Prostate gland (tissue), 2 donors: ENCODE results near the gene ITGAL. TPM values are rescaled to one million over a fixed set of nuclear protein-coding genes. Genes with fewer than 3 reads are reported as not detected.
A peak's percentile ranks its signal among the peaks of the same experiment; 100 is the strongest.
"Not testable (repeated sequence)": the region's sequence is repeated elsewhere in the genome, so short reads cannot be mapped to it uniquely, and the experiment has no call there.

ENCODE experiments used
- DNase-seq: peaks from one replicate; pipeline ENCODE4 v3.0.0-alpha.2; 2019; ENCODE audit warnings: low spot score
- H3K27ac ChIP-seq, 2 donors: fragments of 200-600 bp; sonication (generic); 2 replicates each; pipeline ENCODE4 v1.5.1; 2017 to 2019
- H3K27me3 ChIP-seq: fragments of 200-600 bp; sonication (generic); replicated peaks from 2 replicates; pipeline ENCODE4 v1.5.1; 2019; ENCODE audit not compliant: insufficient read depth
- H3K36me3 ChIP-seq, 2 donors: fragments of 200-600 bp; sonication (generic); 1 replicate in 1 of 2; 2 replicates in 1 of 2; pipeline versions ENCODE4 v1.5.1 to v1.8.1; 2017 to 2019
- H3K4me1 ChIP-seq: fragments of 200-600 bp; sonication (generic); replicated peaks from 2 replicates; pipeline ENCODE4 v1.5.1; 2019
- H3K4me3 ChIP-seq, 2 donors: fragments of 200-600 bp; sonication (generic); 2 replicates each; pipeline ENCODE4 v1.5.1; 2017 to 2019
- H3K9me3 ChIP-seq: fragments of 200-600 bp; sonication (generic); 2 replicates; pipeline ENCODE4 v1.5.1; 2017
- POLR2A ChIP-seq: fragments of 450-650 bp; IDR thresholded peaks from one replicate; pipeline ENCODE4 v1.6.1; 2016; ENCODE audit warnings: antibody characterized with exemption, mild to moderate bottlenecking
- POLR2AphosphoS5 ChIP-seq: sonication (generic); formaldehyde crosslinking; IDR thresholded peaks from one replicate; pipeline ENCODE4 v1.6.1; 2017; ENCODE audit warnings: antibody characterized with exemption
- WGBS: methylation state at CpG from one replicate; pipeline ENCODE4 v1.1.5; 2018; 5-methylcytosine and 5-hydroxymethylcytosine counted together
- intact Hi-C: fragments of 100-400 bp; cut with DNase I; formaldehyde crosslinking; loops from one replicate; pipeline ENCODE4 v1.14.2; 2022
- total RNA-seq, 2 donors: library from RNA; depleted of rRNA; stranded (reverse); fragments of >200 nt; gene quantifications; one replicate each; pipeline ENCODE4 v1.1.0, GENCODE V29; 2016
- TF ChIP-seq, protein P1 (sequence below), 4 experiments: fragments of 200-600 bp in 2 of 4; fragments of 450-650 bp in 2 of 4; sonication (generic) in 2 of 4; IDR thresholded peaks; 1 replicate in 3 of 4; 2 replicates in 1 of 4; pipeline ENCODE4 v1.5.1; 2016 to 2019; ENCODE audit warnings: antibody characterized with exemption in 4 of 4, mild to moderate bottlenecking in 2 of 4, moderate library complexity in 2 of 4

ITGAL gene
- total RNA-seq, 2 donors from 2014 or later: 2.5 to 12.7 TPM

DNA sequence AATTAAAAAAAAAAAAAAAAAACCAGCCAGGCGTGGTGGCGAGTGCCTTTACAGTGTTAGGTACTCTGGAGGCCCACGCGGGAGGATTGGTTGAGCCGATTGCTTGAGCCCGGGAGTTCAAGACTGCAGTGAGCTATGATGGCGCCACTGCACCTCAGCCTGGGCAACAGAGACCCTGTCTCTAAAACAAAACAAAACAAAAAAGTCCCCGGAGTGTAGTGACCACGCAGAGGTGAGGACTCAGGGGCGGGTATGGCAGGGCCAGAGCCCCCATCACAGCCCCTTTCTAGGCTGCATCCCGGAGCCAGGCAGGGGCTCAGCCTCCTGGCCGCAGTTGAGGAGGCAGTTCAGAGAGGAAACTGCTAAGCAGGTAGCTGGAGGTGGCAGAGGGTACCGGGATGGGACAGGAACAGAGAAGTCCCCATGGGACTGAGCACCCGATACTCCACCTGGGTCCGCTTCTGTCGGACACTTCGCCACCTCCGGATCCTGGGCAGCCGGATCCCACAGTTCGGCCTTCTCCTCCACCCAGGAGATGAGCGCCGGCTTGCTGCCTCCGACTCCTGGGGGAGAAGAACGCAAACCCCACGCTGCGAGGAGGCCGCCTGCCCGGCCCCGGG, 61.3 kb downstream of the ITGAL start:
- no peak for DNase-seq
- Histone ChIP-seq H3K36me3 (no peaks in the 10 kb centered on the region), H3K9me3 (no peaks in the 10 kb centered on the region), H3K27ac (peak overlapping the region; percentile 90 to 94), H3K27me3 (no peaks in the 10 kb centered on the region), H3K4me1 (peaks cover 10% of the 10 kb centered on the region), H3K4me3 (peak overlapping the region; percentile 51 to 57)
- intact Hi-C loops: loop anchor here (2.0 kb wide), 1 partner anchor 25 kb away; the partner anchor contains the start of gene ZNF764
- no peak for TF ChIP-seq POLR2AphosphoS5
- TF ChIP-seq, protein P1, sequence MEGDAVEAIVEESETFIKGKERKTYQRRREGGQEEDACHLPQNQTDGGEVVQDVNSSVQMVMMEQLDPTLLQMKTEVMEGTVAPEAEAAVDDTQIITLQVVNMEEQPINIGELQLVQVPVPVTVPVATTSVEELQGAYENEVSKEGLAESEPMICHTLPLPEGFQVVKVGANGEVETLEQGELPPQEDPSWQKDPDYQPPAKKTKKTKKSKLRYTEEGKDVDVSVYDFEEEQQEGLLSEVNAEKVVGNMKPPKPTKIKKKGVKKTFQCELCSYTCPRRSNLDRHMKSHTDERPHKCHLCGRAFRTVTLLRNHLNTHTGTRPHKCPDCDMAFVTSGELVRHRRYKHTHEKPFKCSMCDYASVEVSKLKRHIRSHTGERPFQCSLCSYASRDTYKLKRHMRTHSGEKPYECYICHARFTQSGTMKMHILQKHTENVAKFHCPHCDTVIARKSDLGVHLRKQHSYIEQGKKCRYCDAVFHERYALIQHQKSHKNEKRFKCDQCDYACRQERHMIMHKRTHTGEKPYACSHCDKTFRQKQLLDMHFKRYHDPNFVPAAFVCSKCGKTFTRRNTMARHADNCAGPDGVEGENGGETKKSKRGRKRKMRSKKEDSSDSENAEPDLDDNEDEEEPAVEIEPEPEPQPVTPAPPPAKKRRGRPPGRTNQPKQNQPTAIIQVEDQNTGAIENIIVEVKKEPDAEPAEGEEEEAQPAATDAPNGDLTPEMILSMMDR (IDR thresholded peaks at IDR 0.05): no peak
- no peak for TF ChIP-seq POLR2A
- WGBS: 10% methylated on average over 29 of the region's 29 CpGs

DNA sequence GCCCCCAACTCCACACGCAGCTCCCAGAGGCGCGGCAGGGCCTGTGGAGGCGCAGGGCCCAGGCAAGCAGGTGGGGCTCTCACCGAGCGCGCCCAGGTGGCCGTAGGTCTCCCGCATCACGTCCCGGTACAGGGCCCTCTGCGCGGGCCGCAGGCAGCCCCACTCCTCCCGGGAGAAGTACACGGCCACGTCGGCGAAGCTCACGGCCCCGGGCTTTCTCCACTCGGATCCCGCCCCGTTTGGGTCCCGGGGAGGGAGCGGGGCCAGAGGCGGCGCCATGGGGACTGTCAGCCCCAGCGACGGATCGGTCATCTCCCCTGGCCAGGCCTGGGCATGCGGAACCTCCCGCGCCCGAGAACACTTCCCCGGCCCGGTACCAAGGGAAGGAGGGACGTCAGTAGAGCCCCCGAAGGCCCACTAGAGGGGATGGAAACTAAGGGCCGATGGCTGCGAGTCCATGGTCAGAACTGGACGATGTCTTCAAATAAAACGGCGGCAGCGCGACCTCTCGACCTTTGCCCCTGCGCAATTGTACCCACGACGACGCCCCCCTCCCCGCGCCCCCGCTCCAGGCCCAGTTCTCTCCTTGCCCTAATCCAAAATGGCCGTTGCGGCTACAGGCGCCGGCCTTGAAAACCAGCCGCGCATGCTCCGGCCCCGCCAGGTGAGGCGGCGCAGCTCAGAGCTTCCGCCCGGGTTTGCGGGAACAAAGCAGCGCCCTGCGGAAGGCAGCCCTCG, 62.0 kb downstream of the ITGAL start, which contains the start of gene ZNF747:
Gene ZNF747, minus strand, starts transcription at position 491 of the 738 bp plus-strand sequence. Its CDS starts 179 bp downstream, at position 312.
- intact Hi-C loops: loop anchor here (2.0 kb wide), 1 partner anchor 24 kb away; the partner anchor contains the start of gene ZNF764
- DNase-seq: peak; percentile 89

DNA sequence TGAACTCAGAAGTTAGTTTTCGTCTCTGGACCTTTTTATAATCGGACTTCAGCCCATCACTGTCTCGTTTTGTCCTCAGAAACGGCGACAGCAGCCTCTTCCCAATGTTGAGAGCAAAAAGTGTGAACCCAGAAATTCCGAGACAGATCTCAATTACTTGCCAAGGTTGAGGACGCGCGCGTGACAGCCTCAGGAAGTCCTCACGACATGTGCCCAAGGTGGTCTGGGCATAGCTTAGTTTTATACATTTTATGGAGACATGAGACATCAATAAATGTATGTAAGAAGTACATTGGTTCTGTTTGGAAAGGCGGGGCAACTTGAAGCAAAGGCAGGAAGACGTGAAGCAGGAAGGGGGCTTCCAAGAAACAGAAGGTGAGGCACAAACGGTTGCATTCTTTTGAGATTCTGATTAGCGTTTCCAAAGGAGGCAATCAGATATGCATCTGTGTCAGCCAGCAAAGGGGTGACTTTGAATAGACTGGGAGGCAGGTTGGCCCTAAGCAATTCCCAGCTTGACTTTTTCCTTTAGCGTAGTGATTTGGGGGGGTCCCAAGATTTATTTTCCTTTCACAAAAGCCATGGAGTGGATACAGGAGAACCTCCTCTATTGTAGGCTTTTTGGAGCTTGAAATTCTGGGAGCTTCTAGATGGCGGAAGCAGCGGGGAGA, 62.7 kb downstream of the ITGAL start:
- peak overlapping the region; percentile 51 to 57 for H3K4me3 ChIP-seq
- H3K27me3 ChIP-seq: no peaks in the 10 kb centered on the region

More for the DNA sequence above, 62.0 kb downstream of the ITGAL start, which contains the start of gene ZNF747:
- WGBS: under 1% methylated on average over 51 of the region's 70 CpGs
- Histone ChIP-seq H3K36me3 (no peaks in the 10 kb centered on the region), H3K27ac (peak within 1 kb of the TSS; percentile 90 to 94), H3K9me3 (no peaks in the 10 kb centered on the region), H3K4me1 (peaks cover 10% of the 10 kb centered on the region), H3K4me3 (peak within 1 kb of the TSS; percentile 51 to 57), H3K27me3 (no peaks in the 10 kb centered on the region)
- TF ChIP-seq POLR2AphosphoS5: peak; percentile 96
- TF ChIP-seq, protein P1 (IDR thresholded peaks at IDR 0.05): peak in 1 of 4 experiments; percentile 23
- peak; percentile 61 for TF ChIP-seq POLR2A

DNA sequence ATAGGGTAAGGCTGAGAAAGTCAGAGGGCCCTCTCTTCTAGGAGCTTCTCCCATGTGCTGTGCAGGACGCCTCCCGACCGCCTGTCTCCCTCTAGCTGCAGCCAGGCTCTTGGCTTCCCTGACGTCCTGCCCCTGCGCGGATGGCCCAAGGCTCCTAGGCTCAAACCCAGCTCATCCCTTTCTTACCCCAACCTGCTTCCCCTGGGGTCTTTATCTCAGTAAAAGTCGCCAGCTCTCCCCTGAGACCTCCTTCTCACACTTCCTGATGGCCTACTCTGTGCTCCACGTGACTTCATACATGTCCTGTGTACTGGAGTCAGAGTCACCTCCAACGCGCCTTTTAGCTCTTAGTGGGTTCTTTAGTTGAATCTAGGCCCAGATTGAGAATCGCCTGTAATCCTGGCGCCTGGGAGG, 63.2 kb downstream of the ITGAL start:
- no peaks in the 10 kb centered on the region for H3K27me3 ChIP-seq
- H3K4me1 ChIP-seq: peaks cover 10% of the 10 kb centered on the region
- H3K4me3 ChIP-seq: peak overlapping the region; percentile 51 to 57
- H3K36me3 ChIP-seq: no peaks in the 10 kb centered on the region
- DNase-seq: peak; percentile 78
- intact Hi-C loops: loop anchor here (2.0 kb wide), 1 partner anchor 23 kb away; the partner anchor contains the start of gene ZNF764
- TF ChIP-seq, protein P1 (IDR thresholded peaks at IDR 0.05): peak; percentile 35 to 88 (median 71)
- TF ChIP-seq POLR2AphosphoS5 (peak; percentile 56), POLR2A (peak; percentile 18)
- H3K9me3 ChIP-seq: no peaks in the 10 kb centered on the region
- H3K27ac ChIP-seq: peak overlapping the region; percentile 90 to 94
- WGBS: 27% methylated on average over 12 of the region's 12 CpGs

More for the DNA sequence above, 62.7 kb downstream of the ITGAL start:
- under 1% methylated on average over 18 of the region's 18 CpGs for WGBS
- Histone ChIP-seq H3K36me3 (no peaks in the 10 kb centered on the region), H3K4me1 (peaks cover 10% of the 10 kb centered on the region), H3K9me3 (no peaks in the 10 kb centered on the region), H3K27ac (peak overlapping the region; percentile 90 to 94)
- TF ChIP-seq POLR2AphosphoS5 (no peak), POLR2A (no peak)
- TF ChIP-seq, protein P1 (IDR thresholded peaks at IDR 0.05): peak in 1 of 4 experiments; percentile 1
- intact Hi-C loops: loop anchor here (2.0 kb wide), 1 partner anchor 24 kb away; the partner anchor contains the start of gene ZNF764
- DNase-seq: no peak

DNA sequence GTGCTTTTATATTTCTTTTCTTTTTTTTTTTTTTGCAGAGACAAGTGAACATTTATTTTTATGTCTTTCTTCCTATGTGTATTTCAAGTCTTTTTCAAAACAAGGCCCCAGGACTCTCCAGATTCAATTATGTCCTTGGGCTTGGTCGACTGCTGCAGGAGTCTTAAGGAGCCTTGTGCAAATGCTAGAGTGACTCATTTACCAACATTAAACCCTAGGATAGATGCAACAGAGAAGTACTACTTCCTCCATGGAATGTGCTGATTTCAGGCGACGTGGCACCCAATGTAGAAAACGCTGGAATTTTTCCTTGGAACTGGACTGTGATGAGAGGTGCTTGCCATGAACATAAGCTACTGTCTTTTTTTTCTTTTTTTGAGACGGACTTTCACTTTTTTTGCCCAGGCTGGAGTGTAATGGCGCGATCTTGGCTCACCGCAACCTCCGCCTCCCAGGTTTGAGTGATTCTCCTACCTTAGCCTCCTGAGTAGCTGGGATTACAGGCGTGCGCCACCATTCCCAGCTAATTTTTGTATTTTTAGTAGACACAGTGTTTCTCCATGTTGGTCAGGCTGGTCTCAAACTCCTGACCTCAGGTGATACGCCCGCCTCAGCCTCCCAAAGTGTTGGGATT, 64.0 kb downstream of the ITGAL start:
- H3K36me3 ChIP-seq, H3K9me3 ChIP-seq, H3K4me1 ChIP-seq, H3K27ac ChIP-seq, DNase-seq, H3K27me3 ChIP-seq, intact Hi-C loops, H3K4me3 ChIP-seq: not testable (repeated sequence)
- WGBS: 92% methylated on average over 13 of the region's 13 CpGs
